Measurements from ENCODE around the gene PSENEN. TPM values are rescaled to one million over a fixed set of nuclear protein-coding genes. Genes with fewer than 3 reads are reported as not detected.

PSENEN gene
- total and polyA plus RNA-seq, 9 of the 15 experiments (the other 6 are each of a cell fraction or from before 2014, with no cell fraction given): 34.5 to 299 (median 61.1) TPM

- TF ChIP-seq, protein P1, sequence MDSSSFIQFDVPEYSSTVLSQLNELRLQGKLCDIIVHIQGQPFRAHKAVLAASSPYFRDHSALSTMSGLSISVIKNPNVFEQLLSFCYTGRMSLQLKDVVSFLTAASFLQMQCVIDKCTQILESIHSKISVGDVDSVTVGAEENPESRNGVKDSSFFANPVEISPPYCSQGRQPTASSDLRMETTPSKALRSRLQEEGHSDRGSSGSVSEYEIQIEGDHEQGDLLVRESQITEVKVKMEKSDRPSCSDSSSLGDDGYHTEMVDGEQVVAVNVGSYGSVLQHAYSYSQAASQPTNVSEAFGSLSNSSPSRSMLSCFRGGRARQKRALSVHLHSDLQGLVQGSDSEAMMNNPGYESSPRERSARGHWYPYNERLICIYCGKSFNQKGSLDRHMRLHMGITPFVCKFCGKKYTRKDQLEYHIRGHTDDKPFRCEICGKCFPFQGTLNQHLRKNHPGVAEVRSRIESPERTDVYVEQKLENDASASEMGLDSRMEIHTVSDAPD (CRISPR knock-in tag; IDR thresholded peaks at IDR 0.05): no peak
- TF ChIP-seq BHLHE40 (IDR thresholded peaks at IDR 0.05; ENCODE audit: low read length) (0 out of 2 replicates have a peak, but pooled peaks have one; percentile 31), RFX7 (CRISPR knock-in tag; IDR thresholded peaks at IDR 0.05) (no peak), RAD21 (CRISPR knock-in tag; conservative IDR thresholded peaks at IDR 0.05 in 1 of 2, IDR thresholded peaks at IDR 0.05 in 1 of 2) (no peak), ZNF165 (CRISPR knock-in tag; IDR thresholded peaks at IDR 0.05; ENCODE audit: borderline replicate concordance) (no peak), RBFOX2 (IDR thresholded peaks at IDR 0.05; ENCODE audit: low read depth, low read length) (peak; percentile 86), MNT (conservative IDR thresholded peaks at IDR 0.05) (peak; percentile 76 to 86), NEUROD1 (IDR thresholded peaks at IDR 0.05; ENCODE audit: borderline replicate concordance, low read depth, low read length, partially characterized antibody) (peak; percentile 80), GABPA (tag; conservative IDR thresholded peaks at IDR 0.05; ENCODE audit: low read depth) (peak; percentile 96), ARHGAP35 (IDR thresholded peaks at IDR 0.05; ENCODE audit: partially characterized antibody) (no peak), CREB1 (IDR thresholded peaks at IDR 0.05) (peak; percentile 68), CREB1 (CRISPR knock-in tag; IDR thresholded peaks at IDR 0.05) (peak; percentile 83), DMBX1 (CRISPR knock-in tag; IDR thresholded peaks at IDR 0.05; ENCODE audit: borderline replicate concordance) (no peak), JUN (IDR thresholded peaks at IDR 0.05; ENCODE audit: borderline replicate concordance, low read depth, low read length) (no peak), JUN (CRISPR knock-in tag; IDR thresholded peaks at IDR 0.05; ENCODE audit: borderline replicate concordance) (no peak)
- TF ChIP-seq, protein P2, sequence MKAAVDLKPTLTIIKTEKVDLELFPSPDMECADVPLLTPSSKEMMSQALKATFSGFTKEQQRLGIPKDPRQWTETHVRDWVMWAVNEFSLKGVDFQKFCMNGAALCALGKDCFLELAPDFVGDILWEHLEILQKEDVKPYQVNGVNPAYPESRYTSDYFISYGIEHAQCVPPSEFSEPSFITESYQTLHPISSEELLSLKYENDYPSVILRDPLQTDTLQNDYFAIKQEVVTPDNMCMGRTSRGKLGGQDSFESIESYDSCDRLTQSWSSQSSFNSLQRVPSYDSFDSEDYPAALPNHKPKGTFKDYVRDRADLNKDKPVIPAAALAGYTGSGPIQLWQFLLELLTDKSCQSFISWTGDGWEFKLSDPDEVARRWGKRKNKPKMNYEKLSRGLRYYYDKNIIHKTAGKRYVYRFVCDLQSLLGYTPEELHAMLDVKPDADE (conservative IDR thresholded peaks at IDR 0.05; ENCODE audit: control insufficient read depth, low read depth, low read length): peak; percentile 98
- TF ChIP-seq, protein P3, sequence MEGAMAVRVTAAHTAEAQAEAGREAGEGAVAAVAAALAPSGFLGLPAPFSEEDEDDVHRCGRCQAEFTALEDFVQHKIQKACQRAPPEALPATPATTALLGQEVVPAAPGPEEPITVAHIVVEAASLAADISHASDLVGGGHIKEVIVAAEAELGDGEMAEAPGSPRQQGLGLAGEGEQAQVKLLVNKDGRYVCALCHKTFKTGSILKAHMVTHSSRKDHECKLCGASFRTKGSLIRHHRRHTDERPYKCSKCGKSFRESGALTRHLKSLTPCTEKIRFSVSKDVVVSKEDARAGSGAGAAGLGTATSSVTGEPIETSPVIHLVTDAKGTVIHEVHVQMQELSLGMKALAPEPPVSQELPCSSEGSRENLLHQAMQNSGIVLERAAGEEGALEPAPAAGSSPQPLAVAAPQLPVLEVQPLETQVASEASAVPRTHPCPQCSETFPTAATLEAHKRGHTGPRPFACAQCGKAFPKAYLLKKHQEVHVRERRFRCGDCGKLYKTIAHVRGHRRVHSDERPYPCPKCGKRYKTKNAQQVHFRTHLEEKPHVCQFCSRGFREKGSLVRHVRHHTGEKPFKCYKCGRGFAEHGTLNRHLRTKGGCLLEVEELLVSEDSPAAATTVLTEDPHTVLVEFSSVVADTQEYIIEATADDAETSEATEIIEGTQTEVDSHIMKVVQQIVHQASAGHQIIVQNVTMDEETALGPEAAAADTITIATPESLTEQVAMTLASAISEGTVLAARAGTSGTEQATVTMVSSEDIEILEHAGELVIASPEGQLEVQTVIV (CRISPR knock-in tag; IDR thresholded peaks at IDR 0.05; ENCODE audit: borderline replicate concordance): no peak
- TF ChIP-seq, protein P4, sequence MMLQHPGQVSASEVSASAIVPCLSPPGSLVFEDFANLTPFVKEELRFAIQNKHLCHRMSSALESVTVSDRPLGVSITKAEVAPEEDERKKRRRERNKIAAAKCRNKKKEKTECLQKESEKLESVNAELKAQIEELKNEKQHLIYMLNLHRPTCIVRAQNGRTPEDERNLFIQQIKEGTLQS (IDR thresholded peaks at IDR 0.05): peak; percentile 45; the same call in 1 of the 2 replicates
- TF ChIP-seq, protein P4 (CRISPR knock-in tag; conservative IDR thresholded peaks at IDR 0.05): peak; percentile 49; the same call in 1 of the 2 replicates
Measured at GRCh38 chr19:35748106-35749020, 2.9 kb downstream of the PSENEN start, which contains the start of gene LIN37 (continued).
